Heart left ventricle (tissue), 16 donors: ENCODE data around the gene TMEM79. TPM values are rescaled to one million over a fixed set of nuclear protein-coding genes. Genes with fewer than 3 reads are reported as not detected.

Experiments used
- ATAC-seq, 4 donors: fragments of 200-7000 bp; cut with Tn5 transposase; one replicate each; pipeline ENCODE4 v1.9.1; 2020 to 2022; ENCODE audit warnings: moderate library complexity in 4 of 4, mild to moderate bottlenecking in 3 of 4, moderate number of reproducible peaks in 1 of 4
- DNase-seq, 5 donors: peaks; one replicate each; pipeline ENCODE4 v3.0.0-alpha.2; 2020
- H3K27ac ChIP-seq, 12 donors: fragments of 200-600 bp; sonication (generic) in 4 of 12; one replicate each; pipeline versions ENCODE4 v1.5.0 to v1.8.0; 2016 to 2022; ENCODE audit warnings: mild to moderate bottlenecking in 2 of 12
- H3K27me3 ChIP-seq, 9 donors: fragments of 200-600 bp; sonication (generic) in 2 of 9; one replicate each; pipeline versions ENCODE4 v1.5.1 to v1.8.0; 2016 to 2022; ENCODE audit warnings: mild to moderate bottlenecking in 3 of 9
- H3K36me3 ChIP-seq, 9 donors: fragments of 200-600 bp; sonication (generic) in 2 of 9; one replicate each; pipeline versions ENCODE4 v1.5.0 to v1.8.0; 2018 to 2022; ENCODE audit warnings: mild to moderate bottlenecking in 2 of 9
- H3K4me1 ChIP-seq, 12 donors: fragments of 200-600 bp; sonication (generic) in 4 of 12; one replicate each; pipeline versions ENCODE4 v1.5.0 to v1.8.0; 2016 to 2022; ENCODE audit warnings: mild to moderate bottlenecking in 3 of 12
- H3K4me3 ChIP-seq, 12 donors: fragments of 200-600 bp; sonication (generic) in 4 of 12; one replicate each; pipeline versions ENCODE4 v1.5.0 to v1.8.0; 2017 to 2022; ENCODE audit warnings: mild to moderate bottlenecking in 9 of 12, moderate library complexity in 4 of 12
- H3K9me3 ChIP-seq, 12 donors: fragments of 200-600 bp; sonication (generic) in 4 of 12; one replicate each; pipeline versions ENCODE4 v1.5.0 to v1.8.0; 2016 to 2022; ENCODE audit warnings: mild to moderate bottlenecking in 1 of 12
- CTCF ChIP-seq, 12 donors: fragments of 200-600 bp; sonication (generic) in 4 of 12; IDR thresholded peaks; one replicate each; pipeline versions ENCODE4 v1.5.0 to v1.8.0; 2018 to 2022; ENCODE audit warnings: antibody characterized with exemption in 12 of 12, mild to moderate bottlenecking in 5 of 12
- POLR2A ChIP-seq, 2 donors: fragments of 450-650 bp; IDR thresholded peaks; one replicate each; pipeline ENCODE4 v1.6.1; 2017; ENCODE audit warnings: antibody characterized with exemption in 2 of 2, mild to moderate bottlenecking in 2 of 2, moderate library complexity in 2 of 2
- WGBS, 4 donors: extraction: QIAGEN DNeasy Blood & Tissue Kit in 2 of 4; methylation state at CpG; one replicate each; pipeline versions ENCODE4 v1.1.5 to v1.1.7; 2013 to 2018; 5-methylcytosine and 5-hydroxymethylcytosine counted together
- intact Hi-C, 10 donors: fragments of 100-400 bp; cut with DNase I; formaldehyde crosslinking; loops; one replicate each; pipeline versions ENCODE4 v1.11.1 to v1.14.2; 2022
- polyA plus RNA-seq, 2 donors: library from polyadenylated mRNA; stranded (reverse); fragments of 200-250 nt; gene quantifications; one replicate each; pipeline ENCODE4 v1.2.3, GENCODE V29; 2013
- total RNA-seq, 9 donors: library from RNA; depleted of rRNA in 2 of 9; stranded (reverse); fragments of >200 nt in 2 of 9; fragmentation: NEBNext Ultra II Directional in 3 of 9; extraction: Animal tissue kit (Norgen Biotek cat#: 25700) in 3 of 9; gene quantifications; one replicate each; pipeline versions ENCODE4 v1.1.0 to v1.2.4, GENCODE V29; 2016 to 2023
- donor health status: ischemic (EF 13 %, LVEDD 7.1; RV severe dilation, severe dysfunction).
- donor health status: healthy with polysubstance abuse.
- donor health status: DM: no; HTN: yes; CAD: no.
- donor health status: DM: no; HTN: no; CAD: no.
- donor health status: ischemic (EF 25% LVEDD 6.9; RV normal size, moderate dysfunction).
- donor health status: ischemic (EF 25% LVEDD 5.7; RV mildly dilated, moderate dysfunction).
- donor health status: healthy.
- donor health status: DM: yes; HTN: yes; CAD: no.
- donor health status: ischemic (EF 35%, LVEDD 5.7; RV mildly dilated, moderate dysfunction).
- donor health status: nonischemic (EF 11% LVEDD 7.7; RV severe dilation, severe dysfunction).
- donor health status: DM: yes; HTN: yes; CAD: no.
- donor health status: PGD.
- donor health status: ischemic (EF 29% LVEDD 5.4; RV normal size, mild dysfunction).
- donor health status: nonischemic (EF 23%, LVEDD 6.1; RV moderate dilation, normal function).

TMEM79 gene
- total and polyA plus RNA-seq, 11 donors = 0.83 to 2.7 (median 1.3) TPM

- WGBS, 4 donors = 69 to 76% (median 70%) methylated on average over 4 of the region's 4 CpGs
- no peak overlapping the region for H3K27ac ChIP-seq
- TF ChIP-seq CTCF (IDR thresholded peaks at IDR 0.05) = no peak
- H3K27me3 ChIP-seq = no peaks in the 10 kb centered on the region
- intact Hi-C loops = no loop called here
- no peaks in the 10 kb centered on the region for H3K9me3 ChIP-seq
- H3K4me3 ChIP-seq = no peak overlapping the region
- ATAC-seq (no peak), DNase-seq (no peak)
- no peaks in the 10 kb centered on the region for H3K4me1 ChIP-seq
- H3K36me3 ChIP-seq = peaks cover 2 to 100% (median 96%) of the 10 kb centered on the region in 9 donors
These were observed 15.8 kb upstream of the TMEM79 start for GRCh38 chr1:156268336-156268735.

- H3K4me3 ChIP-seq = no peak overlapping the region
- H3K27ac ChIP-seq = no peak overlapping the region
- H3K27me3 ChIP-seq = no peaks in the 10 kb centered on the region
- ATAC-seq = no peak
- intact Hi-C loops = no loop called here
- DNase-seq = no peak
- no peaks in the 10 kb centered on the region for H3K9me3 ChIP-seq
- 95 to 98% (median 95%) methylated on average over 3 of the region's 3 CpGs for WGBS, 4 donors
- TF ChIP-seq CTCF (IDR thresholded peaks at IDR 0.05) (no peak), POLR2A (IDR thresholded peaks at IDR 0.05) (no peak)
- no peaks in the 10 kb centered on the region for H3K4me1 ChIP-seq
- H3K36me3 ChIP-seq = peaks cover 2 to 100% (median 99%) of the 10 kb centered on the region in 9 donors
These were observed 13.8 kb upstream of the TMEM79 start for GRCh38 chr1:156270314-156270713.

- Histone ChIP-seq H3K9me3 (no peaks in the 10 kb centered on the region), H3K36me3 (peaks cover 0 to 89% (median 74%) of the 10 kb centered on the region in 9 donors), H3K4me3 (no peak overlapping the region), H3K27me3 (no peaks in the 10 kb centered on the region), H3K4me1 (peaks cover 3 to 48% (median 16%) of the 10 kb centered on the region in 12 donors), H3K27ac (peak overlapping the region in 1 of 12 donors; percentile 59)
- ATAC-seq (no peak), DNase-seq (no peak)
- no peak for TF ChIP-seq POLR2A (IDR thresholded peaks at IDR 0.05)
- no peak for TF ChIP-seq CTCF (IDR thresholded peaks at IDR 0.05)
- intact Hi-C loops = no loop called here
These were observed 7.6 kb upstream of the TMEM79 start for GRCh38 chr1:156276532-156276931.

- ATAC-seq = no peak
- WGBS, 4 donors = 67 to 88% (median 83%) methylated on average over 6 of the region's 6 CpGs
These were observed 7.2 kb upstream of the TMEM79 start for GRCh38 chr1:156276966-156277381.

More at GRCh38 chr1:156276966-156277381, 7.2 kb upstream of the TMEM79 start:
- Histone ChIP-seq H3K4me1 (peaks cover 5 to 52% (median 20%) of the 10 kb centered on the region in 12 donors), H3K36me3 (peaks cover 0 to 85% (median 70%) of the 10 kb centered on the region in 9 donors), H3K27me3 (no peaks in the 10 kb centered on the region), H3K9me3 (no peaks in the 10 kb centered on the region), H3K4me3 (no peak overlapping the region), H3K27ac (peak overlapping the region in 1 of 12 donors; percentile 59)
- intact Hi-C loops = no loop called here
- DNase-seq = no peak
- no peak for TF ChIP-seq CTCF (IDR thresholded peaks at IDR 0.05)
- TF ChIP-seq POLR2A (IDR thresholded peaks at IDR 0.05) = no peak
